Hepatocyte (in vitro differentiated cells): Measurements from ENCODE around the gene SYS1.

ENCODE experiments used
- EZH2phosphoT487 ChIP-seq: fragments of 200-600 bp; sonication (generic); IDR thresholded peaks from one replicate; pipeline ENCODE4 v1.6.1; 2018; ENCODE audit warnings: antibody characterized with exemption, mild to moderate bottlenecking, low read depth, moderate library complexity; ENCODE audit not compliant: unreplicated experiment, severe bottlenecking
- TF ChIP-seq, protein P1 (sequence below): fragments of 200-600 bp; sonication (generic); IDR thresholded peaks from 2 replicates; pipeline ENCODE4 v1.5.1; 2016; ENCODE audit warnings: antibody characterized with exemption, mild to moderate bottlenecking; ENCODE audit not compliant: poor library complexity

DNA sequence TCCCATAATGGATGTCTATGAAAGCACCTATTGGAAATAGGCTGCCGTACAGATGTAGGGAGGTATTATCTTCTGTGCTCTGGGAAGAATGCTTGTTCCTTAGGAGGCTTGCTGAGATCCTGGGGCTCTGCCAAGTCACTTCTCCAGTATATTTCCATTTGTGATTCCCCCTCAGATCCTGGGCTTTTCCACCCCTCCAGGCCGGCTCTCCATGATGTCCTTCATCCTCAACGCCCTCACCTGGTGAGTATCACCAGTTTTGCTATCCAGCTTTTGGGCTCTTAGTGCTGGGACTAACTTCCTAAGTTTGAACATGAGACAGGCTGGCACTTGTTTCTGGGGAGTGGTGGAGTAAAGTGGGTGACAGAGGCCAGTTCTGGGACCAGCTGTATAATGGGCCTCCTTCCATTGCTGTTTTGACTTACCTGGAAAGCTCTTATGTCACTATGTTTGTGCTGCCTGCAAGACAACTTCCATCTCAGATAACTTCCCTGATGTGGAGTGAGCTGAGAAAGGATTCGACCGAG lies 2.6 kb downstream of the SYS1 start:
- TF ChIP-seq, protein P1, sequence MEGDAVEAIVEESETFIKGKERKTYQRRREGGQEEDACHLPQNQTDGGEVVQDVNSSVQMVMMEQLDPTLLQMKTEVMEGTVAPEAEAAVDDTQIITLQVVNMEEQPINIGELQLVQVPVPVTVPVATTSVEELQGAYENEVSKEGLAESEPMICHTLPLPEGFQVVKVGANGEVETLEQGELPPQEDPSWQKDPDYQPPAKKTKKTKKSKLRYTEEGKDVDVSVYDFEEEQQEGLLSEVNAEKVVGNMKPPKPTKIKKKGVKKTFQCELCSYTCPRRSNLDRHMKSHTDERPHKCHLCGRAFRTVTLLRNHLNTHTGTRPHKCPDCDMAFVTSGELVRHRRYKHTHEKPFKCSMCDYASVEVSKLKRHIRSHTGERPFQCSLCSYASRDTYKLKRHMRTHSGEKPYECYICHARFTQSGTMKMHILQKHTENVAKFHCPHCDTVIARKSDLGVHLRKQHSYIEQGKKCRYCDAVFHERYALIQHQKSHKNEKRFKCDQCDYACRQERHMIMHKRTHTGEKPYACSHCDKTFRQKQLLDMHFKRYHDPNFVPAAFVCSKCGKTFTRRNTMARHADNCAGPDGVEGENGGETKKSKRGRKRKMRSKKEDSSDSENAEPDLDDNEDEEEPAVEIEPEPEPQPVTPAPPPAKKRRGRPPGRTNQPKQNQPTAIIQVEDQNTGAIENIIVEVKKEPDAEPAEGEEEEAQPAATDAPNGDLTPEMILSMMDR: no peak
- no peak for TF ChIP-seq EZH2phosphoT487
